GM21717 (cell line): ENCODE results near the gene RFX4.
"Not testable (repeated sequence)": the region's sequence is repeated elsewhere in the genome, so short reads cannot be mapped to it uniquely, and the experiment has no call there.

ENCODE experiments used
- ATAC-seq: cut with Tn5 transposase; IDR thresholded peaks from one replicate; pipeline ENCODE4 v1.9.1; 2021; ENCODE audit warnings: mild to moderate bottlenecking, moderate library complexity; ENCODE audit not compliant: unreplicated experiment

RFX4 gene

DNA sequence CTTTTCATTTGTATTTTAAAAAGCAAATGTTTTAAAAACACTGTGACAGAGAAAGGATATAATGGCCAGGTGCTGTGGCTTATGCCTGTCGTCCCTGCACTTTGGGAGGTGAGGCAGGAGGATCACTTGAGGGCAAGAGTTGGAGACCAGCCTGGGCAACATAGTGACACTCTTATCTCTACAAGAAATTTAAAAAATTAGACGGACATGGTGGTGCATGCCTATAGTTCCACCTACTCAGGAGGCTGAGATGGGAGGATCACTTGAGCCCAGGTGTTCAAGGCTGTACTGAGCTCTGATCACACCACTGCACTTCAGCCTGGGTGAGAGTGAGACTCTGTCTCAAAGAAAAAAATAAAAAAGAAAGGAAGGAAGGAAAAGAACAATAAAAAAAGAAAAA, 7.8 kb downstream of the RFX4 start:
- no peak for ATAC-seq

DNA sequence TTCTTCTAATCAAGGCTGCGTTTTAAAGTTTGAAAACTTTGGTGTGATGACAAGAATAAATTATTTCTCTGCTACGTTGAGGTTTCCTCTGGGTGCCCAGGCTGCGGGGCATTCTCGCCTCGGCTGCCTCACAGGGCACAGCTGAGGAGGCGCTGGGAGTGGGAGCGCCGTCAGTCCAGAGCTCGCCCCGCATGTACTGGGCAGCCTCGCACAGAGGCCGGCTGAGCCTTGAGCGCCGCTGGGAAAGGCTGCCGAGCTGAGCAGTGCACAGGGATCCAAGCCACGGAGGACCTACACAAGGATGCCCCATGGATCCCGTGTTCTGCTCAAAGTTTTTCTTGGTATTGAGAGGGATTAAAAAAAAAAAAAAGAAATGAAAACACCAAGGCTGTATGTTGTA, 11.6 kb downstream of the RFX4 start:
- ATAC-seq: no peak

DNA sequence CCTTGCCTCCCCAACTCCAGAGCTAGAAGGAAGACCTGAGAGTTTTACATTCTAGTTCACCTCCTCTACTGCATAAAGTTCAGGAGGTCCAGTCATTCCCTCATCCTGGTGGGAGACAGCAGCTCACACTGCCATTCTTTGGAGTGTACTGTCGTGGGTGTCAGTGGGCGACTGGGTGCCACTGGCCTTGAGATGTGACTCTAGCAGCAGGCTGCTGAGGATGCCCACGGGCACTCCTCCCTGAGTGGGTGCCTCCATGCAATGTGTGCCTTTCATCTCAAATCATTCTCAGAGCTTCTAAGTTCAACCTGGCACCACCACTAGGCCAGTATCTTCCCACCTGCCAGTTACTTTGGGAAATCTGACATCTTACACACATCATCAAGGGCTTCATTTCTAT, 12.5 kb downstream of the RFX4 start:
- no peak for ATAC-seq

DNA sequence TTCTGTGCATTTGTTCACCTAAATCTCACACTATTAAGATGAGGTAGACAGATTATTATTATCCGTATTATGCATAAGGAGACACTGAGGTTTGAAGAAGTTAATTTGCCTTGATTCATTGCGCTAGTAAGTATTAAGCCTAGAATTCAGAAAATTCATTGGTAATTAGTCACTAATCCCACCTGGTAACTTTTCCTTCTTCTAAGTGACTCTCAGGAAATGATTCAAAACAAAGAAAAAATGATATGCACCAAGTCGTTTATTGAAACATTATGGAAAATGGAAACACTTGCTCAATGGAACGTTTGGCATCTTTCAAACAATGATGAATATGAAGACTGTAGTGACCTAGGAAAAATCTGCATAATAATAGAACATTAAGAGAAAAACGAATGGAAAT, 15.2 kb downstream of the RFX4 start:
- ATAC-seq: no peak

DNA sequence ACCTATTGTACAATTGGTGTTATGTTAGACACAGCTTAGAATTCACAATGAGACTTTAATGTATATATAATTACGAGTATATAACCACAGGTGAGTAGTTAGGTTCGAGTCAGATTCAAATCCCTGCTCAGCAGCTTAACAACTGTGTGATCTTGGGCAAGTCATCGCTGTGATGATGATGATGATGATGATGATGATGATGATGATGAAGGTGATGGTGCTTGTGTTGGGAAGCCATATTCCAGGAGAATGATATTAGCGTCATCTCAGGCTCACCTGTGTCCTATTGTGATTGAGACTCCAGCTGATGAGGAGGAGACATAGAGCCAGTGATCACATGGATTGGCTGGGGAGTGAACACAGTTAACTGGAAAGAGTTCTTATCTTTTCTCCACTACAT, 16.5 kb downstream of the RFX4 start:
- no peak for ATAC-seq

DNA sequence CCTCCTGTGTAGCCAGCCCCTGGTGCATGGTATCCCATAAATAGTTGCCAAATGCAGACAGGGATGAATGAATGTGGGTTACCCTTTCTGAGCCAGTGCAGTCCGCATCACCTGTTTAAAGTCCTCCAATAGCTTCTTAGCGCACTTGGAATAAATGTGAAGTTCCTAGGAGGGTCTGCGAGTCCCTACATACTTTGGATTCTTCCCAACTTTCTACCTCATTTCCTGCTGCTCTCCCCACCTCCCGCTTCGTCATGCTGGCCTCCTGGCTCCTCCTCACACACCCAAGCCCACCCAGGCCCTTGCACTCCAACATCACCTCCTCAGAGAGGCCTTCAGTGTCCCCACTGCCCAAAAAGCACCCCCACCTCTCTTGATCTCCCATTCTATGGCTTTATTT, 17.7 kb downstream of the RFX4 start:
- ATAC-seq: no peak

DNA sequence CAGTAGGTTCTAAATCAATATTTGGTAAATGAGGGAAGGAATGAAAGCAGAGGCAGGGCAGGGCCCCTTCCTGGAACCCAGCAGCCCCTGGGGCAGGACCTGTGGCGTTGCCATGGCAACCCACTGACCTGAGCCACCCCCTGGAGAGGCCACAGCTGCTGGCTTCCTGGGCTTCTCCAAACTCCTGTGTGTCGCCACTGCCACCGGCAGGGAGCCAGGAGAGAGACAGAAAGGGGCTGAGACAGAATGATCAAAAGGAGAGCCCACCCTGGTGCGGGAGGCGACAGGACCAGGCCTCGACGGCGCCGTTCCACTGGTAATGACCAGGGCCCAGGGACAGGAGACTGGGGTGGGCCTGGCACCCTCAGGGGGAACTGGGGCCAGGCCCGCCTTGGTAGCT, 18.2 kb downstream of the RFX4 start:
- no peak for ATAC-seq

DNA sequence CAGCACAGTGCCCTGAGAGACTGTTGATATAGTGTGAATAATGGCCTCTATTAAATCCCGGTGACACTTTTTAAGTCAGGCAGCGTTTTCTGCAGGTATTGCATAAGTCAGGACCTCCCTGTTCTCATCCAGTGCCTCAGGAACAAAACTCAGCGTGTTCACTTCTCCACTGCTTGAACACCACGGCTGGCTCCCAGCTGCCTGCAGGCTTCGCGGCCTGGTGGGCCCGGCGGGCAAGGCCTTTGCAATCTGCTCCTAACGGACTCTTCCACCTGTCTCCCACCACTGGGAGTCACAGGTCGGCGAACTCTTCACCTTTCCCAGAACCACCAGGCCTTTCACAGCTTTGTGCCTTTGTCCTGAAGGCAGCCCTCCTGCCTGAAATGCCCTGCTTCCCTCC, 18.7 kb downstream of the RFX4 start:
- ATAC-seq: no peak

DNA sequence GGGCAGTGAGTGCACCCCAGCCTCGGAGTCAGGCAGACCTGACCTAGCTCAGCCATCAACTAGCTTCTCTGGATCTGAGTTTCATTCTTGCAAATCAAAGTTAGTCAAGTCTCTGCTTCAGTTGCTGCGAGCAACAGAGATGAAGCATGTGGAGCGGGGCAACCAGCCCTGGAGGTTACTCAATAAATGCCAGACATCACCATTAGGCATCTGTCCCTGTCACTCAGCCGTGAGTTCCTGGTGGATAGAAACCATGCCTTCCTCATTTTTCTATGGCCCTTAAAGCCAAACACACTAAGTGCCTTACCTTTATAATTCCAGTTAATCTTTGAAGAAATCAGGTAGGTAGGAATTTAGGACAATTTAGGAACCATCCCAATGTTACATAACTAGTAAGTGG, 19.3 kb downstream of the RFX4 start:
- no peak for ATAC-seq

DNA sequence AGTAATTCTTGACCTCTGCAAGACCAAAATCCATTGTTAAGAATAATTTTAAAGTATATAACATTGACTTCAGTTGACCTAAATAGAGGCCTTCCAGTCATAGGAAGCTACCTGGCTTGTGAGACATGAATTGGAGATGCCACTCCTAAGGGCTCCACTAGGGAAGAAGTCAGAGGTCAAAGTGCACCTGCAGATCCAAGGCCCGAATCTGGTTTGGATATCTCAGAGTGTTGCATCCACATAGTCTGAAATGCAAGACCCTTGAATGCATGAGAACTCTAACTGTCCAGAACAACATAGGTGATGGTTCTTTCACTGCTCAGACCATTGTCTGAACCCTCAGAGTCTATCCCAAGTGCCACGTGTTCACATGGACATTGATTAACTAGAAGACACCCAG, 22.4 kb downstream of the RFX4 start:
- ATAC-seq: no peak

DNA sequence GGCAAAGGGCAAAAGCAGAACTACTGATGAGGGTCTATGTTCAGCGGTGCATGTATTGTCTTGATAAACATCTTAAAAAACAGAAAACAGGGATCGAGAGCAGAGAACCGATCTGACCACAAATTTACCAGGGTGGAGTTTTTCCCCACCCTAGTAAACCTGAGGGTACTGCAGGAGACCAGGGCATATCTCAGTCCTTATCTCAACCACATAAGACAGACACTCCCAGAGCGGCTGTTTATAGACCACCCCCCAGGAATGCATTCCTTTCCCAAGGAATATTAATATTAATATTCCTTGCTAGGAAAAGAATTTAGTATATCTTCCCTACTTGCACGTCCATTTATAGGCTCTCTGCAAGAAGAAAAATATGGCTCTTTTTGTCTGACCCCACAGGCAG, 37.8 kb downstream of the RFX4 start:
- not testable (repeated sequence) for ATAC-seq

DNA sequence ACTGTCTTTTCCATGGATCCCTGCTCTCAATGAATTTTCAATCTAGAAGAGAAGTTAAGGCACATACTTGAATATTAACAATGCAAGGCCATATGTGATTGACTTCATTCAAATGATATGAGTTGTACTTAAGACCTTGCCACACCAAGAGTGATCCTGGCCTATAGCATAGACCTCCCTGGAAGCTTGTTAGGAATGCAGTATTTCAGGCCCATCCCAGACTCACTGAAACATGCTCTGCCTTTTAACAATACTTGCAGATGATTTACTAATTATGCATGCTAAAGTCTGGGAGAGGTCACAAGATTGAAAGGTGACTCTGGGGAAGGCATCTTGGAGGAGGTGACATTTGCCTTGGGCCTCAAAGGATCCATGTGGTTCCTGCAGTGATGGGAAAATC, 43.2 kb downstream of the RFX4 start:
- ATAC-seq: no peak

DNA sequence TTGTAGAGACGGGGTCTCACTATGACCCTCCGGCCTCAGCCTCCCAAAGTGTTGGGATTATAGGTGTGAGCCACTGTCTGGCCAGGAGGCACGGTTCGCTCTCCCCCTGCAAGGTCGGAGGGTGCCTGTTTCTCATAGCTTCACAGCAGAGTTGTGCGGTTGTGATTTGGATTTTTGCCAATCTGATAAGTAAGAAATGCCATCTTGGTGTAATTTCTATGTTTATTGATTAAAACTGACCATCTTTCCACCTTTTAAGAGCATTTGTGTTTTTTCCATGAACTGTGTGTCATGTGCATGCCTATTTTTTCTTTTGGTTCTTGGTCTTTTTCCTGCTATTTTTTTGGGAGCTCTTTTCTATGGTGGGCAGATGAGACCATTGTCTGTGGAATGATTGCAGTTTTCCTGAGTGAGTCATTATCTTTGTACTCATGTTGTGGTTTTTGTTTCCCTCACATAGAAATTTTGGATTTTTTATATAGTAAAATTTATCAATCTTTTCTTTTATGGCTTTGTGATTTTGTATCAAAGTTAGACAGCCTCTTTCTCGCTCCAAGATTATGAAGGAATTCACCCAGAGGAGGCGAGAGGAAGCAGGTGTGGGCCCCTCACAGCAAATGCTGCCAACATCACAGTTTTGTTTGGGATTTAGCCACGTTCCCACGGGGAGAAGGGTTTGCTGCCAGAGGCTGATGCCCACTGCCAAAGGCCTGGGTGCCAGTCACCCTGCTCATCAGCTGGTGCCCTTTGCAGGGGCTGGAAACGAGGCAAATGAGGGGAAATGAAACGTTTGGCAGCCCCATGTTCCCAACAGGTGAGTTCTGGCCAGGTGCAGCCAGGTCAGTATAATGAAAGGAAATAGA, 47.2 kb downstream of the RFX4 start:
- ATAC-seq: no peak

DNA sequence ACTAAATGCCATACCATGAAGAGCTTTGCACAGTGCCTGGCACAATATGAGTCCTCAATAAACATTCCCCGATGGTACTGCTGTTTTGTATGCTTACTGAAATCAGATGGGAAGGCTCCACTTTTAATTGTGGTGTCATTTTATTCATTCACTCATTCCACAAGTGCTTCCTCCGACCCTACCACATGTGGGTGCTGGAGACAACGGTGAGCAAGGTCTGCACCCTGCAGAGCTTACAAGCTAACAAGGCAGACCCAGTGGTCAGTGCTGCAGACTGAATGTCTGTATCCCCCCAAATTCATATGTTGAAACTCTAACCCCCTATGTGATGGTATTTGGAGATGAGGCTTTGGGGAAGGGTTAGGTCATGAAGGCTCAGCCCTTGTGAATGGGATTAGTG, 48.3 kb downstream of the RFX4 start:
- ATAC-seq: no peak

DNA sequence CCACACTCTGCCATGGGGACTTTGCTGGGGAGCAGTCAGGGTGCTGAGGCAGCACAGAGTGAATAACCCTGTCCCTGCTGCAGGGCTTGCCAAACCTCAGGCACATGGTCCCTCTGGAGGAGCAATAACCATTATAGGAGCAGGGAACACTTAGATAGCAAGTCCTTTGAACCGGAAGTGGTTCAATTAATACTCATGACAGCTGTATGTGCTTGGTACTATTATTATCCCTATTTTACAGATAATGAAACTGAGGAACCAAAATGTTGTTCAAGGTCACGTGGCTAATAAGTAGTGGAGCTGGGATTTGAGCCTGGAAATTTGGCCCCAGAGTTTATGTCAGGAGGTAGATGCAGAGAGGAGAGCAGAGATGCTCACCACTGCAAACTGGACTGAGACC, 49.0 kb downstream of the RFX4 start:
- no peak for ATAC-seq

DNA sequence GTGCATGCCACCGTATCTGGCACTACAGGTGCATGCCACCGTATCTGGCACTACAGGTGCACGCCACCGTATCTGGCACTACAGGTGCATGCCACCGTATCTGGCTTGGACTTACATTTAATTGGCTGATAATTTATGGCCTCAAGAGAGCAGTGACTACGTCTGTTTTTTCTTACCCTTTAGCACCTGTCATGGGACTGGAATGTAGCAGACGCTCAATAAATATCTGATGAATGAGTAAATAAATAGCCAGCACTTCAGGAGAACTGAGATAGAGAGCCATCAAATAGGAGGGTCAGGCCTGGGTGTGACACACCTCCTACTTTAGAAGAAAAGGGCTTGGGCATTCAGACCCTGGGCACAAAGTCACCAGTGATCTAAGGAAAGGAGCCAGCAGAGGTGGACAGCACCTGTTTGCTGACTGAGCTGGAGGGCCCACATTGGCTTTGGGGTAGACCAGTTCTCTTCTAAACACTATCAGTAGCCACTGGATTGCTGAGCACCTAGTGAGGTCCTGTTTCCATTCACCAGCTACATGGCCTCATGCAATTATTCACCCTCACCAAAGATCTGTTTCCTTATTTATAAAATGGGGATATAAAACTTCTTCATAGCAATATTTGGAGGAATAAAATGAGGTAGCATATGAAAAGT, 50.1 kb downstream of the RFX4 start:
- no peak for ATAC-seq

DNA sequence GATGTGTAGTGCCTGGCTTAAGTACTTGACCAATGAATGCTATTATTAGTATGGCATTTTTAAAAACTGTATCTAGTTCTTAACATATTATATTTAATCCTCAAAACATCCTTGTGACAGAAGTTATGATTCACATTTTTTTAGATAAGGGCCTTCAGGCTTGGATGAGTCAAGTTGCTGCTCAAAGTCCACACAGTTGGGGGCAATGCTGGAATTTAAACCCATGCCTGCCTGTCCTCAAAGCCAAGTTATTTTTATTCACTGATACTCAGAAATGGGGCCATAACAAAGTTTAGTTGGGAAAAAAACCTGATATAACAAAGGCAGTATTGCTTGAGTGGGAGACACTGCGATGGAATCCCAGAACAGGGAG, 50.6 kb downstream of the RFX4 start:
- no peak for ATAC-seq

DNA sequence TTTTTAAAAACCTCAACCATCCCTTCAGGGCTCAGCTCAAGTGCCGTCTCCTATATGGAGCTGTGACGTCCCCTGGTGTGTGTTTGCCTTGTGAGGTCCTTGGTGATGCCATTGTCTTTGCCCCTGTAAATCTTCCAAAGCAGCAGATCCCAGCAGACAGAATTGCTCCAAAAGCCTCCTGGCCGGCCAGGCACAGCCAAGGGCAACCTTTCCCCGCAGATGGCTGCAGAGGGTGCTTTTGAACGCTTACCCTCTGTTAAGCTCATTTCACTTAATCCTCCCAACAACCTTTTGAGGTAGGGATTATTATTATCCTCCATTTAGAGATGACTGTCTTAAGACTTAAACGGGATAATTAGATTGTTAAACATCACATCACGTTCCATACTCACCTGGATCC, 51.4 kb downstream of the RFX4 start:
- no peak for ATAC-seq

DNA sequence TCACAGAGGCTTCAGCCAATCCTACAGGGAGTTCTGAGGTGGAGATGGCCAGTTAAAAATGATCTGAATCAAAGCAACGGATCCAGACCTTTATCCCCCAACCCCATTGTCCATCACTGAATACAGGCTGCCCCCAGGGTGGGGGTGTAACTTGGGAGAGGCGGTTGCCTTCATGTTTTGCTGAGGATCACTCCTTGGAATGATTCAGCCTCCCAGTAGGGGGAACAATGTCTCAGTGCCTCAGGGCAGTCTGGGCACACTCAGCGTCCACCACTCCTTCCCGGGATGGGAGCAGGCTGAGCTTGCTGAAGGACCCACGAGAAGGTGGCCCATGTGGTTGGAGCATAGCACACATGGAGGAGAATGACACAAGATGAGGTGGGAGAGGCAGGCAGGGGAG, 60.2 kb downstream of the RFX4 start:
- ATAC-seq: no peak

DNA sequence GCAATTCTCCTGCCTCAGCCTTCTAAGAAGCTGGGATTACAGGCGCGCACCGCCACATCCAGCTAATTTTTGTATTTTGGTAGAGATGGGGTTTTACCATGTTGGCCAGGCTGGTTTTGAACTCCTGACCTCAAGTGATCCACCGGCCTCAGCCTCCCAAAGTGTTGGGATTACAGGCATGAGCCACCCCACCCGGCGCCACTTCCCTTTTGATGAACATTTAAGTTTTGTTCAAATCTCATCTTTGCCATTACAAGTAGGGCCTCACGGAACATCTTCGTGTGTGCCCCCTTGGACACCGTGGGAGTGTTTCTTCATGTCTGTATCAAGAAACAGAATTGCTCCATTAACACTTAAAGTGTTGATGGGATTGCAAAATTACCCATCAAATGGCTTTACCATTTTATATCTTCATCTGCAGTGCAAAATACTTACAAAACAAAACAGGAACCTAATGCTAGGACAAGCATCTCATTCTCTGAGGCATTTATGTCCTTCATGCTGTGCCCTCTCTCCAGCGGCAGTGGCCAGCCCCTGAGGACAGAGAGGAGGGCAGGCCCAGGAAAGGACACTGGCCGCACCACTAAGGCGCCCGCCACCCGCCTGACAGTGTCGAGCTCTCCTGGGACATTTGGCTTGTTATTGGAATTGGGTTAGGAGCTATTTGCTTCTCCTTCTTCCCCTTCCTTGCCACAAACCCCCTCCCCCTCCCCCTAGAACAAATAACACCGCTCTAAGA, 61.7 kb downstream of the RFX4 start:
- ATAC-seq: no peak

DNA sequence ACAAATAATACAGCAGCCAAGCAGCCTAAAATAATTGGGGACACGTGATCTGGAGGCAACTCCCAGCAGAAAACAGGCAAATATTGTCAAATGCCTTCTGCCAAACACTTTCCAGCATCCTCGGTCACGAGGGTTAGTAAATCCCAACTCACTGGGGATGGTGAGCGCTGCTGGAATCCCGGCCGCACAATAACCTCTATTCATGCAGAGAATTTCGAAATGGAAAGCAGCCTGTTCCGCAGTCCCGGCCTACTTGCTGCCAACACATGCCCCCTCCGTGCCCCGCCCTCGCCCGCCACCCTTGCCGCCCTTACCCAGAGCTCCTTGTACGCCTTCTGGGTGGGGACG, 62.2 kb downstream of the RFX4 start:
- ATAC-seq: no peak
